Gastrocnemius medialis (tissue), 4 donors: ENCODE results near the gene SMYD2. TPM values are rescaled to one million over a fixed set of nuclear protein-coding genes. Genes with fewer than 3 reads are reported as not detected.

ENCODE experiments used
- ATAC-seq, 2 donors: fragments of 150-250 bp; one replicate each; pipeline ENCODE4 v1.9.1; 2016
- DNase-seq, 2 donors: peaks; one replicate each; pipeline ENCODE4 v3.0.0-alpha.2; 2019
- H3K27ac ChIP-seq, 4 donors: fragments of 200-600 bp; sonication (generic); 1 replicate in 1 of 4; 2 replicates in 3 of 4; pipeline ENCODE4 v1.5.1; 2016 to 2018; ENCODE audit warnings: mild to moderate bottlenecking in 2 of 4, moderate library complexity in 1 of 4
- H3K27me3 ChIP-seq, 3 donors: fragments of 200-600 bp; sonication (generic) in 2 of 3; 1 replicate in 1 of 3; 2 replicates in 2 of 3; pipeline versions ENCODE4 v1.5.1 to v1.6.0; 2016 to 2019; ENCODE audit warnings: mild to moderate bottlenecking in 1 of 3, moderate library complexity in 1 of 3
- H3K36me3 ChIP-seq, 2 donors: fragments of 200-600 bp; sonication (generic) in 1 of 2; one replicate each; pipeline ENCODE4 v1.5.1; 2017 to 2018
- H3K4me1 ChIP-seq, 2 donors: fragments of 200-600 bp; sonication (generic) in 1 of 2; one replicate each; pipeline ENCODE4 v1.5.1; 2016 to 2017; ENCODE audit warnings: mild to moderate bottlenecking in 2 of 2
- H3K4me3 ChIP-seq, 4 donors: fragments of 200-600 bp; sonication (generic) in 3 of 4; 1 replicate in 1 of 4; 2 replicates in 3 of 4; pipeline ENCODE4 v1.5.1; 2016 to 2019; ENCODE audit warnings: mild to moderate bottlenecking in 2 of 4
- H3K9me3 ChIP-seq, 3 donors: fragments of 200-600 bp; sonication (generic) in 2 of 3; 1 replicate in 1 of 3; 2 replicates in 2 of 3; pipeline ENCODE4 v1.5.1; 2016 to 2019
- POLR2A ChIP-seq, 2 donors: fragments of 450-650 bp; IDR thresholded peaks; one replicate each; pipeline ENCODE4 v1.6.1; 2017; ENCODE audit warnings: antibody characterized with exemption in 2 of 2, mild to moderate bottlenecking in 2 of 2, moderate library complexity in 2 of 2
- in situ Hi-C, 4 donors: fragments of 200-750 bp; cut with MboI; loops; one replicate each; pipeline versions ENCODE4 v1.15.0 to v1.8.0; 2017; ENCODE audit warnings: low sequenced_read_pairs in 4 of 4
- intact Hi-C: fragments of 100-400 bp; cut with DNase I; formaldehyde crosslinking; loops from one replicate; pipeline ENCODE4 v1.15.1; 2023; ENCODE audit warnings: low total_unique reads
- total RNA-seq, 4 donors: library from RNA; depleted of rRNA; stranded (reverse); fragments of >200 nt; gene quantifications; one replicate each; pipeline versions ENCODE4 v1.1.0 to v1.2.3, GENCODE V29; 2016
- TF ChIP-seq, protein P1 (sequence below), 5 experiments: fragments of 450-650 bp in 3 of 5; fragments of 200-600 bp in 2 of 5; sonication (generic) in 2 of 5; IDR thresholded peaks in 4 of 5; conservative IDR thresholded peaks in 1 of 5; 1 replicate in 4 of 5; 2 replicates in 1 of 5; pipeline ENCODE4 v1.5.1; 2016 to 2019; ENCODE audit warnings: antibody characterized with exemption in 5 of 5, mild to moderate bottlenecking in 3 of 5, moderate library complexity in 3 of 5

Gene SMYD2
- total RNA-seq, 4 donors from 2014 or later: 57.2 to 112 (median 80.4) TPM

- ATAC-seq (no peak), DNase-seq (no peak)
- Histone ChIP-seq H3K4me3 (no peak overlapping the region), H3K27ac (no peak overlapping the region), H3K36me3 (no peaks in the 10 kb centered on the region), H3K27me3 (no peaks in the 10 kb centered on the region), H3K9me3 (no peaks in the 10 kb centered on the region), H3K4me1 (peaks cover 0 to 6% of the 10 kb centered on the region in 2 donors)
- no peak for TF ChIP-seq POLR2A (IDR thresholded peaks at IDR 0.05)
- TF ChIP-seq, protein P1, sequence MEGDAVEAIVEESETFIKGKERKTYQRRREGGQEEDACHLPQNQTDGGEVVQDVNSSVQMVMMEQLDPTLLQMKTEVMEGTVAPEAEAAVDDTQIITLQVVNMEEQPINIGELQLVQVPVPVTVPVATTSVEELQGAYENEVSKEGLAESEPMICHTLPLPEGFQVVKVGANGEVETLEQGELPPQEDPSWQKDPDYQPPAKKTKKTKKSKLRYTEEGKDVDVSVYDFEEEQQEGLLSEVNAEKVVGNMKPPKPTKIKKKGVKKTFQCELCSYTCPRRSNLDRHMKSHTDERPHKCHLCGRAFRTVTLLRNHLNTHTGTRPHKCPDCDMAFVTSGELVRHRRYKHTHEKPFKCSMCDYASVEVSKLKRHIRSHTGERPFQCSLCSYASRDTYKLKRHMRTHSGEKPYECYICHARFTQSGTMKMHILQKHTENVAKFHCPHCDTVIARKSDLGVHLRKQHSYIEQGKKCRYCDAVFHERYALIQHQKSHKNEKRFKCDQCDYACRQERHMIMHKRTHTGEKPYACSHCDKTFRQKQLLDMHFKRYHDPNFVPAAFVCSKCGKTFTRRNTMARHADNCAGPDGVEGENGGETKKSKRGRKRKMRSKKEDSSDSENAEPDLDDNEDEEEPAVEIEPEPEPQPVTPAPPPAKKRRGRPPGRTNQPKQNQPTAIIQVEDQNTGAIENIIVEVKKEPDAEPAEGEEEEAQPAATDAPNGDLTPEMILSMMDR (IDR thresholded peaks at IDR 0.05 in 4 of 5, conservative IDR thresholded peaks at IDR 0.05 in 1 of 5): no peak
- in situ Hi-C loops (no loop called here), intact Hi-C loops (no loop called here)
Measured at GRCh38 chr1:214305164-214305751, 24.3 kb downstream of the SMYD2 start.

DNA sequence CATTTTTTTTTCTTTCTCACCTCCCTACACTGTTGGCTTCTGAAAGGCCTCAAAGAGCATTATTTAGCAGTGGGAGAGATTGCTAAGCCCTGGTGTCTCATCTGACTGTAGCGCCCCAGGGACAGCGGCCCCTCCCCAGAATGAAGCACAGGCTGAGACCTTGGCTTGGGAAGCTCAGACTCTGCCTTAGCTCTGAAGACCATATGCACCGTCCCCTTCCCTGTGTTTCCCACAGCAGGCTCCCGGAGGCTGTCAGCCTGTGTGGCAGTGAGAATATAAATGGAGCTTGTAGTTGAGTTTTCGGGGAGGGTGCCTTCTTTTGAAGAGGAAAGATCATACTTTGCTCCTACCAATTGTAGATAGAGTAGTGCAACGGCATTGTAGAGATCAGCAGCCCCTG, 25.3 kb downstream of the SMYD2 start:
- Histone ChIP-seq H3K36me3 (no peaks in the 10 kb centered on the region), H3K4me3 (no peak overlapping the region), H3K4me1 (peaks cover 6% of the 10 kb centered on the region in 2 donors), H3K27ac (no peak overlapping the region), H3K9me3 (no peaks in the 10 kb centered on the region), H3K27me3 (no peaks in the 10 kb centered on the region)
- DNase-seq (no peak), ATAC-seq (no peak)
- intact Hi-C loops: no loop called here
- no peak for TF ChIP-seq POLR2A (IDR thresholded peaks at IDR 0.05)
- TF ChIP-seq, protein P1 (IDR thresholded peaks at IDR 0.05 in 4 of 5, conservative IDR thresholded peaks at IDR 0.05 in 1 of 5): no peak
- in situ Hi-C loops: no loop called here

GRCh38 chr1:214310010-214310409, 29.1 kb downstream of the SMYD2 start:
- Histone ChIP-seq H3K36me3 (no peaks in the 10 kb centered on the region), H3K27ac (no peak overlapping the region), H3K4me1 (peaks cover 15 to 26% of the 10 kb centered on the region in 2 donors), H3K9me3 (no peaks in the 10 kb centered on the region), H3K4me3 (no peak overlapping the region), H3K27me3 (no peaks in the 10 kb centered on the region)
- TF ChIP-seq, protein P1 (IDR thresholded peaks at IDR 0.05 in 4 of 5, conservative IDR thresholded peaks at IDR 0.05 in 1 of 5): no peak
- TF ChIP-seq POLR2A (IDR thresholded peaks at IDR 0.05): no peak
- DNase-seq (no peak), ATAC-seq (no peak)
- in situ Hi-C loops (no loop called here), intact Hi-C loops (no loop called here)

DNA sequence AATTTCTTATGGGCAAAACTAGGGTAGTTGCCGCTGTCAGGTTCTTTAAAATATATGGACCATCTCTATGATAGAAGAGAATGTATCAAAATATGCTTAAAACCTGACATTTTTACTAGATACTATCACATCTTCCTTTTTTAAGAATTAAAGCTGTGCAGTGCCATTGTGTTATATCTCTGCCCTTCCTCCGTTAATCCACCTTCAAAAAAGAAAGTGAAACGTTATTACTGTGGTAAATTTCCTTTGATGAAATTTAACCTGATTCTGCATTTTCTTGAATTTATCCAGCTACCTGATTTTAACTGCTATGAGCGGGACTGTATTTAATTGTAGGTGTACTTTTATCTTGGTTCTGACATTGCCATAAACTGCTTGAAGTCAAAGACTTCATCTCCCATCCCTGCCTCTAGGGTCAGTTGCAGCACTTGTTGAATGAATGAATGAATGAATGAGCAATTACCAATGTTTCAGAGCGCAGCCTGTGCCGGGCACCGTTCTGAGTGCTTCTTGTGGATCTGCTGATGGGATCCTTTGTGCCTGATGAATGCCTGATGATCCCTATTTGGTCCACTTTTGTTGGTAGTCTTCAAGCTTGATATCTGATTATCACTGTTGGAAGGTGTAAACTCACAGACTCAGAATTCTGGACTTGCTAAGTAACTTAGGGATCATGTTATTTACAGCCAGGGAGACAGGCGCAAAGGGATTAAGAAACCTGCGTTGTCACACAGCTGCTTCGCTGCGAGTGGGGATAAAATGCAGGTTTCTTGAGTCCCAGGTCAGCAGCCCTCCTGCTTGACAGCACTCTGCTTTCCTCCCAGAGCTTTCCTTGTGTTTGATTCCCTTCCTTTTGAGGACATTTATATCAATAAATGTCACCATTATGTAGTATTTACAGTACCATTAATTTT, 30.1 kb downstream of the SMYD2 start:
- TF ChIP-seq POLR2A (IDR thresholded peaks at IDR 0.05): no peak
- TF ChIP-seq, protein P1 (IDR thresholded peaks at IDR 0.05 in 4 of 5, conservative IDR thresholded peaks at IDR 0.05 in 1 of 5): no peak
- intact Hi-C loops (no loop called here), in situ Hi-C loops (no loop called here)
- ATAC-seq (no peak), DNase-seq (no peak)
- no peaks in the 10 kb centered on the region for H3K36me3 ChIP-seq
- H3K9me3 ChIP-seq: no peaks in the 10 kb centered on the region
- H3K4me3 ChIP-seq: no peak overlapping the region
- peaks cover 20 to 34% of the 10 kb centered on the region in 2 donors for H3K4me1 ChIP-seq
- no peaks in the 10 kb centered on the region for H3K27me3 ChIP-seq
- H3K27ac ChIP-seq: peak overlapping the region in 1 of 4 donors; percentile 71
